ENCODE results near the gene GMIP.
"Not testable (repeated sequence)": the region's sequence is repeated elsewhere in the genome, so short reads cannot be mapped to it uniquely, and the experiment has no call there.

Gene GMIP

GRCh38 chr19:19643158-19644053, at the start of gene GMIP:
Gene GMIP (minus strand): TSS chr19:19643657. CDS start chr19:19643529, 128 bp downstream.
- DNase-seq = no peak

GRCh38 chr19:19691683-19692082, 48.2 kb upstream of the GMIP start:
- no peak for DNase-seq

GRCh38 chr19:19689023-19689422, 45.6 kb upstream of the GMIP start:
- not testable (repeated sequence) for DNase-seq

GRCh38 chr19:19687090-19687489, 43.6 kb upstream of the GMIP start:
- no peak for DNase-seq

GRCh38 chr19:19686580-19686979, 43.1 kb upstream of the GMIP start:
- DNase-seq = no peak

GRCh38 chr19:19686119-19686518, 42.7 kb upstream of the GMIP start:
- not testable (repeated sequence) for DNase-seq

- DNase-seq = no peak
Measured at GRCh38 chr19:19679176-19680073, 36.0 kb upstream of the GMIP start.

- no peak for DNase-seq
Measured at GRCh38 chr19:19677579-19677978, 34.1 kb upstream of the GMIP start.

GRCh38 chr19:19674315-19674714, 30.9 kb upstream of the GMIP start:
- DNase-seq = no peak

GRCh38 chr19:19672816-19673215, 29.4 kb upstream of the GMIP start:
- no peak for DNase-seq

- DNase-seq = no peak
Measured at GRCh38 chr19:19670070-19670551, 26.7 kb upstream of the GMIP start.

GRCh38 chr19:19668230-19669012, 25.0 kb upstream of the GMIP start, which contains the start of gene ZNF101:
Gene ZNF101 (plus strand): TSS chr19:19668839. CDS start chr19:19668964, 125 bp downstream.
- peak; percentile 71 for DNase-seq

- DNase-seq = not testable (repeated sequence)
Measured at GRCh38 chr19:19665420-19665948, 22.0 kb upstream of the GMIP start.

- peak; percentile 71 for DNase-seq
Measured at GRCh38 chr19:19663256-19664120, 20.0 kb upstream of the GMIP start, which contains the start of gene ATP13A1. Gene ATP13A1 (minus strand): TSS chr19:19663676. CDS start chr19:19663666, 10 bp downstream.

GRCh38 chr19:19662871-19663255, 19.4 kb upstream of the GMIP start:
- no peak for DNase-seq

- no peak for DNase-seq
Measured at GRCh38 chr19:19662344-19662743, 18.9 kb upstream of the GMIP start.

GRCh38 chr19:19661675-19662251, 18.3 kb upstream of the GMIP start:
- no peak for DNase-seq

- DNase-seq = no peak
Measured at GRCh38 chr19:19661141-19661674, 17.8 kb upstream of the GMIP start.

GRCh38 chr19:19659646-19660245, 16.3 kb upstream of the GMIP start:
- no peak for DNase-seq

GRCh38 chr19:19657397-19657783, 13.9 kb upstream of the GMIP start:
- no peak for DNase-seq
